Measurements from ENCODE around the gene SDSL. TPM values are rescaled to one million over a fixed set of nuclear protein-coding genes. Genes with fewer than 3 reads are reported as not detected.

The SDSL gene
- total and polyA plus RNA-seq, 2 of the 4 experiments (the other 2 are of a cell fraction), result 6.3 to 10.9 TPM

DNA sequence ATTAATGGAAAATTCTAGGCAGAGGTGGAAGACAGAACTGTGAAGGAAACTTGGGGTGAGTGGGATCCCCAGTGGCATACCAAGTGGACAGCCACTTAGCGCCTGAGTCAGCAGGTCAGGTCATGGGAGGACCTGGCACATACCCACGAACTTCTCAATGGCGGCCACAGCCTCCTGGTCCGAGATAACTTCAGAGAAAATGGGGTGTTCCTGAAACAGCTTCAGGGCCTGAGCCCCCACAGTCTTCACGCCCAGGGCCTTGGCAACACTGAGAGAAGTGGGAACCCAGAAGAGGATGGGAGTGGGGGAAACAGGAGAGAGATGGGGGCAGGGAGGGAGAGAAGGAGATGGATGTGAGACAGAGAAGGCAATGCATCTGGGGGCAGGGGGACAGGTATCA, 28.4 kb upstream of the SDSL start:
- no peak overlapping the region for H3K4ac ChIP-seq (ENCODE audit: low read depth, low read length)
- no peak overlapping the region for H2BK5ac ChIP-seq (ENCODE audit: low read depth, low read length, poor library complexity, severe bottlenecking)
- no peak overlapping the region for H2BK120ac ChIP-seq (ENCODE audit: low read depth, low read length)
- no peaks in the 10 kb centered on the region for H4K20me1 ChIP-seq (ENCODE audit: insufficient read depth, low read length)
- no peak overlapping the region for H4K8ac ChIP-seq (ENCODE audit: low read depth in 2 of 2, low read length in 2 of 2)
- peaks cover 4% of the 10 kb centered on the region; the same call in 1 of the 2 replicates for H3K36me3 ChIP-seq (ENCODE audit: control insufficient read depth, insufficient read depth, low read length)
- H3K4me1 ChIP-seq (ENCODE audit: control insufficient read depth, insufficient read depth, low read length), result no peaks in the 10 kb centered on the region
- peaks cover 4% of the 10 kb centered on the region; the same call in 1 of the 2 replicates for H3K27me3 ChIP-seq (ENCODE audit: control insufficient read depth, insufficient read depth, low read length)
- dilution Hi-C loops (cut with HindIII; ENCODE audit: low sequenced_read_pairs, unreplicated experiment) (no loop called here), in situ Hi-C loops (cut with MboI; ENCODE audit: low sequenced_read_pairs) (no loop called here), intact Hi-C loops (cut with micrococcal nuclease) (no loop called here)
- no peak overlapping the region for H2AFZ ChIP-seq (replicated peaks; ENCODE audit: low read length, poor library complexity)
- ChIA-PET CTCF (no interaction called here), POLR2A (ENCODE audit: unreplicated experiment) (no interaction called here)
- H3K4me3 ChIP-seq (ENCODE audit: insufficient read depth, low read depth, low read length), result no peak overlapping the region
- H3K4me2 ChIP-seq (ENCODE audit: low read depth, low read length), result no peak overlapping the region
- no peak overlapping the region for H4K5ac ChIP-seq (ENCODE audit: low read depth, low read length)
- H3K9me1 ChIP-seq (ENCODE audit: insufficient read depth, low read length), result no peaks in the 10 kb centered on the region; the same call in 1 of the 2 replicates
- no peak overlapping the region for H3K18ac ChIP-seq (ENCODE audit: low read depth, low read length)
- H3K9me3 ChIP-seq (ENCODE audit: control insufficient read depth, insufficient read depth, low read length), result no peaks in the 10 kb centered on the region; the same call in 1 of the 2 replicates
- 88% methylated on average over 5 of the region's 5 CpGs; no CpG with 5 or more reads in 1 of the 2 experiments for WGBS, 2 experiments (ENCODE audit: extremely low coverage in 2 of 2, insufficient read length in 1 of 2)
- no peak overlapping the region for H3K9ac ChIP-seq (ENCODE audit: low read depth, low read length)
- H3K56ac ChIP-seq (ENCODE audit: extremely low read depth, insufficient read depth, low read length), result no peak overlapping the region
- no peak for TF ChIP-seq CHD1 (IDR thresholded peaks at IDR 0.05; ENCODE audit: low read depth, low read length)
- TF ChIP-seq RCOR1 (IDR thresholded peaks at IDR 0.05; ENCODE audit: insufficient replicate concordance, low read length), result no peak
- no peak for TF ChIP-seq MAFK (IDR thresholded peaks at IDR 0.05; ENCODE audit: low read depth, low read length)
- TF ChIP-seq CEBPB (IDR thresholded peaks at IDR 0.05; ENCODE audit: low read depth, low read length), result no peak
- no peak for TF ChIP-seq NFE2L2 (IDR thresholded peaks at IDR 0.05; ENCODE audit: low read depth, low read length)
- TF ChIP-seq RAD21 (IDR thresholded peaks at IDR 0.05; ENCODE audit: low read length), result no peak
- TF ChIP-seq BHLHE40 (IDR thresholded peaks at IDR 0.05; ENCODE audit: low read depth, low read length), result no peak
- TF ChIP-seq MXI1 (IDR thresholded peaks at IDR 0.05; ENCODE audit: borderline replicate concordance, low read depth, low read length), result no peak
- TF ChIP-seq, protein P1, sequence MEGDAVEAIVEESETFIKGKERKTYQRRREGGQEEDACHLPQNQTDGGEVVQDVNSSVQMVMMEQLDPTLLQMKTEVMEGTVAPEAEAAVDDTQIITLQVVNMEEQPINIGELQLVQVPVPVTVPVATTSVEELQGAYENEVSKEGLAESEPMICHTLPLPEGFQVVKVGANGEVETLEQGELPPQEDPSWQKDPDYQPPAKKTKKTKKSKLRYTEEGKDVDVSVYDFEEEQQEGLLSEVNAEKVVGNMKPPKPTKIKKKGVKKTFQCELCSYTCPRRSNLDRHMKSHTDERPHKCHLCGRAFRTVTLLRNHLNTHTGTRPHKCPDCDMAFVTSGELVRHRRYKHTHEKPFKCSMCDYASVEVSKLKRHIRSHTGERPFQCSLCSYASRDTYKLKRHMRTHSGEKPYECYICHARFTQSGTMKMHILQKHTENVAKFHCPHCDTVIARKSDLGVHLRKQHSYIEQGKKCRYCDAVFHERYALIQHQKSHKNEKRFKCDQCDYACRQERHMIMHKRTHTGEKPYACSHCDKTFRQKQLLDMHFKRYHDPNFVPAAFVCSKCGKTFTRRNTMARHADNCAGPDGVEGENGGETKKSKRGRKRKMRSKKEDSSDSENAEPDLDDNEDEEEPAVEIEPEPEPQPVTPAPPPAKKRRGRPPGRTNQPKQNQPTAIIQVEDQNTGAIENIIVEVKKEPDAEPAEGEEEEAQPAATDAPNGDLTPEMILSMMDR (conservative IDR thresholded peaks at IDR 0.05; ENCODE audit: low read depth, low read length), result no peak
- no peak for TF ChIP-seq RFX5 (IDR thresholded peaks at IDR 0.05; ENCODE audit: low read depth, low read length)
- no peak for TF ChIP-seq SMC3 (IDR thresholded peaks at IDR 0.05; ENCODE audit: low read depth, low read length)
- no peak for TF ChIP-seq FOS (IDR thresholded peaks at IDR 0.05; ENCODE audit: low read depth, low read length)
- TF ChIP-seq, protein P2, sequence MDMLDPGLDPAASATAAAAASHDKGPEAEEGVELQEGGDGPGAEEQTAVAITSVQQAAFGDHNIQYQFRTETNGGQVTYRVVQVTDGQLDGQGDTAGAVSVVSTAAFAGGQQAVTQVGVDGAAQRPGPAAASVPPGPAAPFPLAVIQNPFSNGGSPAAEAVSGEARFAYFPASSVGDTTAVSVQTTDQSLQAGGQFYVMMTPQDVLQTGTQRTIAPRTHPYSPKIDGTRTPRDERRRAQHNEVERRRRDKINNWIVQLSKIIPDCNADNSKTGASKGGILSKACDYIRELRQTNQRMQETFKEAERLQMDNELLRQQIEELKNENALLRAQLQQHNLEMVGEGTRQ (IDR thresholded peaks at IDR 0.05; ENCODE audit: low read depth, low read length), result no peak
- TF ChIP-seq POLR2A (IDR thresholded peaks at IDR 0.05; ENCODE audit: low read depth, low read length), result no peak
- TF ChIP-seq MAZ (IDR thresholded peaks at IDR 0.05; ENCODE audit: borderline replicate concordance, low read depth, low read length), result no peak
- TF ChIP-seq, protein P3, sequence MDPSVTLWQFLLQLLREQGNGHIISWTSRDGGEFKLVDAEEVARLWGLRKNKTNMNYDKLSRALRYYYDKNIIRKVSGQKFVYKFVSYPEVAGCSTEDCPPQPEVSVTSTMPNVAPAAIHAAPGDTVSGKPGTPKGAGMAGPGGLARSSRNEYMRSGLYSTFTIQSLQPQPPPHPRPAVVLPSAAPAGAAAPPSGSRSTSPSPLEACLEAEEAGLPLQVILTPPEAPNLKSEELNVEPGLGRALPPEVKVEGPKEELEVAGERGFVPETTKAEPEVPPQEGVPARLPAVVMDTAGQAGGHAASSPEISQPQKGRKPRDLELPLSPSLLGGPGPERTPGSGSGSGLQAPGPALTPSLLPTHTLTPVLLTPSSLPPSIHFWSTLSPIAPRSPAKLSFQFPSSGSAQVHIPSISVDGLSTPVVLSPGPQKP (IDR thresholded peaks at IDR 0.05; ENCODE audit: borderline replicate concordance, low read depth, low read length), result no peak
- no peak overlapping the region for H2AK9ac ChIP-seq (replicated peaks; ENCODE audit: low read depth, low read length, poor library complexity)
- no peak overlapping the region for H2BK20ac ChIP-seq (ENCODE audit: low read depth, low read length)
- no peak overlapping the region for H3K23ac ChIP-seq (ENCODE audit: low read depth, low read length)
- no peak overlapping the region for H3K14ac ChIP-seq (replicated peaks; ENCODE audit: low read depth, low read length)
- no TSS peak for BruUV-seq (replicated peaks)
- no peak overlapping the region for H3K27ac ChIP-seq (ENCODE audit: insufficient read depth, low read length)
- ATAC-seq (ENCODE audit: low read depth), result no peak
- no peaks in the 10 kb centered on the region for H3K79me1 ChIP-seq (ENCODE audit: low read depth in 1 of 2, low read length in 2 of 2)
- H2AK5ac ChIP-seq (ENCODE audit: low read depth, low read length), result no peak overlapping the region
- no peak overlapping the region for H2BK15ac ChIP-seq (ENCODE audit: low read depth, low read length)
- no peak overlapping the region for H4K91ac ChIP-seq (ENCODE audit: insufficient read depth, low read depth, low read length)
- no peak for DNase-seq
